ENCODE results near the gene PKIB.

PKIB gene

GRCh38 chr6:122713138-122713537 lies 102.9 kb downstream of the PKIB start:
- H3K27me3 Mint-ChIP-seq (ENCODE audit: low read depth): no peaks in the 10 kb centered on the region
- H3K27ac Mint-ChIP-seq: no peak overlapping the region
- H3K4me3 Mint-ChIP-seq: no peak overlapping the region
- no peak for DNase-seq (ENCODE audit: low spot score)
- no peaks in the 10 kb centered on the region for H3K9me3 Mint-ChIP-seq
- no peaks in the 10 kb centered on the region for H3K4me1 Mint-ChIP-seq (ENCODE audit: low read depth)
- no peaks in the 10 kb centered on the region for H3K36me3 Mint-ChIP-seq (ENCODE audit: low read depth)

- DNase-seq (ENCODE audit: low spot score): no peak
- Mint-ChIP-seq H3K4me1 (ENCODE audit: low read depth) (no peaks in the 10 kb centered on the region), H3K36me3 (ENCODE audit: low read depth) (no peaks in the 10 kb centered on the region), H3K27ac (no peak overlapping the region), H3K4me3 (no peak overlapping the region), H3K9me3 (no peaks in the 10 kb centered on the region), H3K27me3 (ENCODE audit: low read depth) (no peaks in the 10 kb centered on the region)
These were observed 103.9 kb downstream of the PKIB start for GRCh38 chr6:122714059-122714458.

GRCh38 chr6:122715725-122716124 lies 105.5 kb downstream of the PKIB start:
- no peaks in the 10 kb centered on the region for H3K9me3 Mint-ChIP-seq
- no peaks in the 10 kb centered on the region for H3K27me3 Mint-ChIP-seq (ENCODE audit: low read depth)
- H3K4me3 Mint-ChIP-seq: no peak overlapping the region
- no peak for DNase-seq (ENCODE audit: low spot score)
- H3K4me1 Mint-ChIP-seq (ENCODE audit: low read depth): no peaks in the 10 kb centered on the region
- H3K36me3 Mint-ChIP-seq (ENCODE audit: low read depth): no peaks in the 10 kb centered on the region
- H3K27ac Mint-ChIP-seq: no peak overlapping the region

GRCh38 chr6:122717350-122717749 lies 107.1 kb downstream of the PKIB start:
- Mint-ChIP-seq H3K27me3 (ENCODE audit: low read depth) (no peaks in the 10 kb centered on the region), H3K27ac (no peak overlapping the region), H3K36me3 (ENCODE audit: low read depth) (no peaks in the 10 kb centered on the region), H3K9me3 (no peaks in the 10 kb centered on the region), H3K4me3 (no peak overlapping the region), H3K4me1 (ENCODE audit: low read depth) (no peaks in the 10 kb centered on the region)
- no peak for DNase-seq (ENCODE audit: low spot score)

GRCh38 chr6:122718616-122719015 lies 108.4 kb downstream of the PKIB start:
- Mint-ChIP-seq H3K36me3 (ENCODE audit: low read depth) (no peaks in the 10 kb centered on the region), H3K9me3 (no peaks in the 10 kb centered on the region), H3K27ac (no peak overlapping the region), H3K27me3 (ENCODE audit: low read depth) (no peaks in the 10 kb centered on the region), H3K4me1 (ENCODE audit: low read depth) (no peaks in the 10 kb centered on the region), H3K4me3 (no peak overlapping the region)
- DNase-seq (ENCODE audit: low spot score): no peak

GRCh38 chr6:122719176-122719575 lies 109.0 kb downstream of the PKIB start:
- no peaks in the 10 kb centered on the region for H3K27me3 Mint-ChIP-seq (ENCODE audit: low read depth)
- H3K9me3 Mint-ChIP-seq: no peaks in the 10 kb centered on the region
- no peak for DNase-seq (ENCODE audit: low spot score)
- no peaks in the 10 kb centered on the region for H3K36me3 Mint-ChIP-seq (ENCODE audit: low read depth)
- H3K4me3 Mint-ChIP-seq: no peak overlapping the region
- H3K4me1 Mint-ChIP-seq (ENCODE audit: low read depth): no peaks in the 10 kb centered on the region
- H3K27ac Mint-ChIP-seq: no peak overlapping the region

GRCh38 chr6:122722746-122723145 lies 112.5 kb downstream of the PKIB start:
- no peak overlapping the region for H3K4me3 Mint-ChIP-seq
- no peaks in the 10 kb centered on the region for H3K4me1 Mint-ChIP-seq (ENCODE audit: low read depth)
- no peak for DNase-seq (ENCODE audit: low spot score)
- H3K36me3 Mint-ChIP-seq (ENCODE audit: low read depth): no peaks in the 10 kb centered on the region
- no peaks in the 10 kb centered on the region for H3K27me3 Mint-ChIP-seq (ENCODE audit: low read depth)
- H3K27ac Mint-ChIP-seq: no peak overlapping the region
- no peaks in the 10 kb centered on the region for H3K9me3 Mint-ChIP-seq

- Mint-ChIP-seq H3K4me1 (ENCODE audit: low read depth) (no peaks in the 10 kb centered on the region), H3K4me3 (no peak overlapping the region), H3K27ac (no peak overlapping the region), H3K27me3 (ENCODE audit: low read depth) (no peaks in the 10 kb centered on the region), H3K36me3 (ENCODE audit: low read depth) (no peaks in the 10 kb centered on the region), H3K9me3 (no peaks in the 10 kb centered on the region)
- DNase-seq (ENCODE audit: low spot score): no peak
These were observed 116.4 kb downstream of the PKIB start for GRCh38 chr6:122726649-122727048.

- Mint-ChIP-seq H3K4me1 (ENCODE audit: low read depth) (no peaks in the 10 kb centered on the region), H3K36me3 (ENCODE audit: low read depth) (no peaks in the 10 kb centered on the region), H3K27ac (no peak overlapping the region), H3K27me3 (ENCODE audit: low read depth) (no peaks in the 10 kb centered on the region), H3K9me3 (no peaks in the 10 kb centered on the region), H3K4me3 (no peak overlapping the region)
- no peak for DNase-seq (ENCODE audit: low spot score)
These were observed 117.0 kb downstream of the PKIB start for GRCh38 chr6:122727244-122727643.

- Mint-ChIP-seq H3K36me3 (ENCODE audit: low read depth) (no peaks in the 10 kb centered on the region), H3K4me3 (no peak overlapping the region), H3K4me1 (ENCODE audit: low read depth) (no peaks in the 10 kb centered on the region), H3K27me3 (ENCODE audit: low read depth) (no peaks in the 10 kb centered on the region), H3K9me3 (no peaks in the 10 kb centered on the region), H3K27ac (no peak overlapping the region)
- DNase-seq (ENCODE audit: low spot score): no peak
These were observed 120.1 kb downstream of the PKIB start for GRCh38 chr6:122730334-122730733.

- no peak overlapping the region for H3K4me3 Mint-ChIP-seq
- H3K36me3 Mint-ChIP-seq (ENCODE audit: low read depth): no peaks in the 10 kb centered on the region
- no peaks in the 10 kb centered on the region for H3K9me3 Mint-ChIP-seq
- no peak for DNase-seq (ENCODE audit: low spot score)
- H3K4me1 Mint-ChIP-seq (ENCODE audit: low read depth): no peaks in the 10 kb centered on the region
- H3K27me3 Mint-ChIP-seq (ENCODE audit: low read depth): no peaks in the 10 kb centered on the region
- no peak overlapping the region for H3K27ac Mint-ChIP-seq
These were observed 120.7 kb downstream of the PKIB start for GRCh38 chr6:122730775-122731386.

GRCh38 chr6:122733259-122733658 lies 123.1 kb downstream of the PKIB start:
- Mint-ChIP-seq H3K27me3 (ENCODE audit: low read depth) (no peaks in the 10 kb centered on the region), H3K9me3 (no peaks in the 10 kb centered on the region), H3K36me3 (ENCODE audit: low read depth) (no peaks in the 10 kb centered on the region), H3K4me1 (ENCODE audit: low read depth) (no peaks in the 10 kb centered on the region), H3K27ac (no peak overlapping the region), H3K4me3 (no peak overlapping the region)
- no peak for DNase-seq (ENCODE audit: low spot score)

GRCh38 chr6:122734529-122735395 lies 124.6 kb downstream of the PKIB start:
- DNase-seq (ENCODE audit: low spot score): no peak

GRCh38 chr6:122735582-122735981 lies 125.4 kb downstream of the PKIB start:
- no peak for DNase-seq (ENCODE audit: low spot score)

More at GRCh38 chr6:122734529-122735395, 124.6 kb downstream of the PKIB start:
- Mint-ChIP-seq H3K4me1 (ENCODE audit: low read depth) (no peaks in the 10 kb centered on the region), H3K27ac (no peak overlapping the region), H3K4me3 (no peak overlapping the region), H3K9me3 (no peaks in the 10 kb centered on the region), H3K36me3 (ENCODE audit: low read depth) (no peaks in the 10 kb centered on the region), H3K27me3 (ENCODE audit: low read depth) (no peaks in the 10 kb centered on the region)

More at GRCh38 chr6:122735582-122735981, 125.4 kb downstream of the PKIB start:
- no peak overlapping the region for H3K4me3 Mint-ChIP-seq
- H3K36me3 Mint-ChIP-seq (ENCODE audit: low read depth): no peaks in the 10 kb centered on the region
- no peaks in the 10 kb centered on the region for H3K9me3 Mint-ChIP-seq
- H3K27ac Mint-ChIP-seq: no peak overlapping the region
- no peaks in the 10 kb centered on the region for H3K27me3 Mint-ChIP-seq (ENCODE audit: low read depth)
- no peaks in the 10 kb centered on the region for H3K4me1 Mint-ChIP-seq (ENCODE audit: low read depth)
